Inflammatory macrophage (primary cell): ENCODE data around the gene FILIP1.

Experiments
- DNase-seq, 2 donors: peaks; one replicate each; pipeline ENCODE4 v3.0.0-alpha.2; 2020 to 2022

Gene FILIP1

GRCh38 chr6:75494290-75494689 is 690 bp upstream of the FILIP1 start:
- no peak for DNase-seq

DNA sequence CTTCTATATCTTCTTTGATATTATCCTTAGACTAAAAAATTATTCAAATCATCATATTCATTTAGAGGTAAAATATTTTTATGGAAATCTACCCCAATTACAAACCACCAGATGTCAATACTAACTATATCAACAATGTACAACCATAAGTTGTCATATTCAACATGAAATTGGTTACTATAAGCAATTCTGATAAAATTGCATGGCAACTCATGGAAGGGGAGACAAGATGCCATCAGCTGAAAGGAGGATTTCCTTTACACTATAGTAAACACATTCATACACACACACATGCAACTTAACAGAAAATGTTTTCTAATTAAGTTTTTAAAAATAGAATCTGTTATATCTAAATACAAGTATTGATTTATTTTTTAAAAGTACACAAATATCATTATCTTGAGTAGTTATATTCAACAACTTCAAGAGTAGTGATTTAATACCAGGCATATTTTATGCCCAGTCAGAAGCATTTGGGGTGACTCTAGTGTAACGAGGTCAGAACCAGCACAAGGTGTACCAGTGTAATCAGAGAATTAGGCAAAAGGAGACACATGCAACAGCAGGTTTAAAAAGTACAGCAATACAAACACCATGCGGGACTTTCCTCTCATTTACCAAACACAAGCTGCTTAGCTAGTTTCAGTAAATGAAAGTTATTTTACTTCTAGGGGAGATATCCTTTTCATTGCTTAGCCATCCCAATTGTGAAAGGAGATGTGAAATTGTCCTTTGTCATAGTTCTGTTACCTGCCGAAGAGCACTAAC is 1.0 kb downstream of the FILIP1 start:
- DNase-seq, result no peak

DNA sequence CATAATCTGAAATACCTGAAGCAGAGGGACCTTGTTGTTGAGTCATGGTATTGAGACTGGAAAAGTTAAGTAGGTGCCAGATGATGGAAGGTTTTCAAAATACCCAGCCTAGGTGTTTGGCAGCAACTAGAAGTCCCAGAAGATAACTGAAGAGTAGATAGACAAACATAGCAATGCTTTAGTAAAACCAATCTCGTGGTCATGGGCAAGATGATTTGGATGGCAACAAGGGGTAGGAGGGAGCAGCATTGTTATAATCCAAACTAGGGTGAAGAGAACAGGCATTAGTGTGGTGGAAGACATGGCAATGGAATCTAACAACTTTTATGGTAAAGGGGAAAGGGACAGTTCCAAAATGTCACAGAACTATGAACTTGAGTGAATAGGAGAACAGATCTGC is 2.3 kb downstream of the FILIP1 start:
- no peak for DNase-seq

DNA sequence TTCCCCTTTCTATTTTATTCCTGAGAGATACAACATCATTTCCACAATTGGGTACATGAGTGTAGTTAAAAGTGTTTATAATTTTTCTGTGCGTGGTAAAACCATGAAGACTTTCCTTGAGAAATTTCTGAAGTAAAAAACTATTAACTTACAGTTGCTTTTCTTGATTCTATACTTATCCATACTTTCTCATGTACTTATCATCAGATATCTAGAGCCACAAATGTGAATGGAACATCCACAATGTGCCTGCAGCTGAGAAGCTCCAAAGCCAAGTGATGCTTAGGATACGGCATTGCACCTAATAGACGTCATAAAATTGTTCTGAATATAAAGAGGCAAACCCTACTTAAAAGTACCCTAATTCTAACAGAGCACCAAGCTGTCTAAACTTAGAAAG is 2.9 kb downstream of the FILIP1 start:
- DNase-seq, result no peak

- DNase-seq, result no peak
Observed at GRCh38 chr6:75489025-75489424, 4.6 kb downstream of the FILIP1 start.

- no peak for DNase-seq
Observed at GRCh38 chr6:75488033-75488432, 5.6 kb downstream of the FILIP1 start.

DNA sequence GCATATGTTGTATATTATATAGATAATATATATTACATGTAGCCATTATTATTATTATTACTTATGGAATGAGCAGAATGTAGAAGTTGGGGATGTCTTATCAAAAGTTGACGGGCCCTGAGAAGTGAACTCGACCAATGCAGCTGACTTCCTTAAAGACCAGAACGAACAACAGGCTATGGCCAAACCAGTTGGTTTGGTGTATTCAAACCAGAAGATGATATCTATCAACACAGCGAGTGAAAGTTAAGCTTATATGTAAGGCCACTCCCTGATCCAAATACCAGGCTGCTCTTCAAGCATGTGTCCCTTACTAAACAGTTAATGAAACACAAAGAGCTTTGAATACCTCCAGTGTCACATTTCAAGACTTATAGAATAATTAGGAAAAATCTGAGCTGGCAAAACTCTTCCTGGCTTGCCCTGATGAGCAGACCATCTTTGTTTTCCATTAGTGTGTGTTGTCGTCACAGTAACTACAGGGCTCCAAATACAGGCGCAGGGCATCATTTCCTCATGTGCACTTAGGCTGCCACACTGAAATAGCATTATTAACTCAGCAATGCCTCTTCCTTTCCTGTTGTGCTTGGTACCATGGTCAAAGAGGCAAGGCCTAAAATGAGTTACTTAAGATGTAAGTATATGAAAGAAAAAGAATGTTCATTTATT is 6.6 kb downstream of the FILIP1 start:
- DNase-seq, result no peak

DNA sequence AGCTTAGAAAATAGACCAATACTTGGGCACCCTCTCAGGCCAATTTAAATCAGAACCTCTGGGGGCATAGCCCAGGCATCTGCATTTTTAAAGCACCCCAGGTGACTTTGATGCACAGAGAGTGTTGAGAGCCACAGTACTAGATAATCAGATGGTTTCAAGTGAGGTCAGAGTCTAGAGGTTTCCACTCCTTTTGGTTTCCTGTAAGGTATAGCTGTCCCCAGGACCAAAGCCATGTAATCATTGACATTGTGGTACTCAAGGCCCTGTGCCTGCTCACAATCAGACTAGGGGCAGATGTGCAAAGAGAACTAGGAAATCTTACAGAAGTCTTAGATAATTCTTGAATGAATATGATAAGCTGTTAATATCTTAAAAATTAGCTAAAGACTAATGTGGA is 9.1 kb downstream of the FILIP1 start:
- DNase-seq, result no peak

DNA sequence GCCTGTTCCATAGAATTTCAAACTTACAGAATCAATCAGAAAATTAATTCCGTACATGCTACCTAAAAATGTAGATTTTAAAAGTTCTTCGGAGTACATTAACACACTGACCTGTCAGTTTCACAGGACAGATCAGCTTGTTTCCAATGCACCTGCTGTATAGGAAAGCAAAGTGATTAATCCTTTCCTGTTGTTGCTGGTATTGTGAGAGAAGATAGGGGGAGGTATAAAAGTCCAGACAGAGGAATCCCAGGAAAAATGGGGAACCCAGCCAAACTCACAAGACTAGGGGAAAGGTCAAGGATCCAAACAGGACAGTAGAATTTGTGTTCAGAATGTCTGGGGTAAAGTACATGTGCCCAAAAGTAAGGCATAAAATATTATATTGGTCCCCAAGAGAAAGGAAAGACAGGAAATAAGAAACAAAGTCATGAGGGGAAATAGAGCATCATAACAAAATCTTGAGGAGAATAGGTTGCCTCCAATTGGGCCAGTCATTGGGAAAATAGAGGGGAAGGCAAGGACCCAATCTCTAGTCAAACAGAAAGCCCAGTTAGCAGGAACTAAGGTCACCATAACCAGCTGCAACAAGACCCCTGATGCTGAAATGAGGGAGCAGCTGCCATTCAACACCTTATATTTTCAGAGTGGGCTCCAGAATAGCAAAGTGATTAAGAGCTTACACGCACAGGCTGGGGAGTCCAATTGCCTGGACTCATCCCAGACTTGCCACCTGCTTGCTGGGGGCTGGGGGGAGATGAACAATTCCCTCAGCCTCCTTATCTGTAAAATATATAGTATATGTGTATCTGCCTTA is 10.3 kb downstream of the FILIP1 start:
- no peak for DNase-seq

DNA sequence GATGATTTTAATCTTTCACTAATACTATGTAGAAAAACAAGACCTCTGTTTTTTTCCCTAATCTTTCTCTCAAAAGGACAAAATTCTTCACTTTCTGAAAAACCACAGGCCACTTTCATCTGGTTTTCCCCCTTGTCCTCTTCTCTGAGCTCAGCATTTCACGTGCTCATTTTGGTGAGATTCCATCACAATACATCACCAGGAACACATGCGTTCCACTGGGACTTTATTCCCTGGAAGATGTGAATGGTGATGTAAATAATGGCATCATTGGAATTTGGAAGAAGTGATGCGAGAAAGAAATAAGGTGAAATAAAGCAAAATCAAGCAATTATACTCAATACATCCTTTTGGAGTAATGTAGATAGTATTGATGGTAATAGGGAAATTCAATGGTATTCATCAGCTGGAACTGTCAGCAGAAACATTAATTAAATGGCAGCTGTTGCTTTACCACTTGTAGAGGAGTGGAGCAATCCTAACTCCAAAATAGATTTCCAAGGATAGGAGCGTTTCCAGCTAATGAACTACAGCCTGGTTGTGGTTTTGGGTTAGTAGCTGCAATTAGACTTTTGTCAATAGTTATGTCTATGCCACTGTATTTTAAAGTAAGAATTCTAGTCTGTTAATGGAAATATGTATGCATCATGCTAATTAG is 11.5 kb downstream of the FILIP1 start:
- DNase-seq, result no peak

GRCh38 chr6:75481394-75481793 is 12.2 kb downstream of the FILIP1 start:
- no peak for DNase-seq

- DNase-seq, result no peak
Observed at GRCh38 chr6:75480425-75480824, 13.2 kb downstream of the FILIP1 start.

- no peak for DNase-seq
Observed at GRCh38 chr6:75479712-75480111, 13.9 kb downstream of the FILIP1 start.

DNA sequence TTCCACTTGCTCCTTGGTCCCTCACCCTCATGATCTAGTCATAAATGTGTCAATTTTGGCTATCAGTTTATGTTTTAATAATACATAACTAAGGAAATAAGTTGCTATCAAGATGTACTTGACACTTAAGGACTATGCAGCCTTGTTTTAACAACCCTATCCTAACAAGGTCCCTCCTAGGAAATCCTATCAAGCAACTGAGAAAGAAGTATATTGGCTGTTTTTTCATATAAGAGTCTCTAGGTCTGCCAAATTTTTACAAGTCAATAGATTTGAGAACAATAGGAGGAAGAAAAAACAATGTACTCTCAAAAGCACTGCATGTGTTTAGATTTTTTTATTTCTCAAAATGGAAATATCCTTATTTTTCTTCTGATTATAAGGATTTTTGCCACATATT is 14.7 kb downstream of the FILIP1 start:
- DNase-seq, result no peak

GRCh38 chr6:75472885-75473284 is 20.7 kb downstream of the FILIP1 start:
- DNase-seq, result no peak

DNA sequence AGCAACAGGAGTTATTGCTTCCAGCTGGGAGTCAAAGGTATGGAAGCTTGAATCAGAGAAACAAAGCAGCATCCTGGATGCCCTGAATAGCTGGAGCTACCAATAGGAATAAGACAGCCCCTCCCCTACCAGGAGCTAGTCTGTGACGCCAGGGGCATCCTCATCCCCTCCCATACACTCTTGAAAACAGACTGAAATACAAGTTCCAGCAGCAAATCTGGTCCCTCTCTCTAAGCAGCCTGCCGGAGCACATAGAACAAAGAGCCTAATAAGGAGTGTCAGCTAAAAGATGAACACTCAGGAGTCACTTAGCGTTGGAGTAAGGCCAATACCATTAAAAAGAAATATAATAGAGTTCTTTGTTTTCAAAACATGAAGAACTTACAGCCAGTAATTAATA is 25.6 kb downstream of the FILIP1 start:
- no peak for DNase-seq

DNA sequence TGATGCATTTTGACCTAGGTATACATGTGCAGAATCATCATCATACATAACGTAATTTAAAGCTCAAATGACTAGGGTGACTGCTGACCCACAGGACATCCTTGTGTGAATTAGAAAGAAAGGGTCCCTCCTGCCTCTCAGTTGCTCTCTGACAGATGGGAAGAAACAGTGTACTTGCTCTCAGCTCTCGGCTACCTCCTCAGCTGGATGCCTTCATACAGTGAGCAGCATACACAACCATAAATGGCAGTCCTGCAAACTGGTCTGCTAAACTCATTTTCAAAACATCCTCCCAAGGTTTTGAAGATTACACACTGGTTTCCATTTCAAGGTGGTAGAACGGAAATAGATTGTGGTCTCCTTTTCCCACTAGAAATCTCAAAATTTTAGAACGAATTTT is 26.3 kb downstream of the FILIP1 start:
- no peak for DNase-seq

- no peak for DNase-seq
Observed at GRCh38 chr6:75466636-75467035, 27.0 kb downstream of the FILIP1 start.

DNA sequence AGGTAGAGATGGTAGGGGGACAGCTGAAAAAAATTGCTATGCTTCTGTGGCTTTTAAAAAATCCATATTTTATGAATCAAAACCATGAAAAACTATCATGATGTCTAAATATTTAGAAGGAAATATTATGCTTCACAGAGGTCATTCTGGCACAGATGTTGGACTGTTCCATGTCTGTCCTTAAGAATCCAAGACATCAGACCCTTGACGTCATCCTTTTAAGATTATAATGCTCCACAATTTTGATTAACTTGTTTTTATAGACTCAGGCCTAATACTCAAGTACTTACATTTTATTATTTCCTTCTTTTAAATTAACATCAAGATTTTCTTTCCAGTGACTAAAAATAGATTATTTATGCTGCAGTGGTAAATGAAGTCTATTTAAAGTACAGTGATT is 29.7 kb downstream of the FILIP1 start:
- no peak for DNase-seq

- DNase-seq, result no peak
Observed at GRCh38 chr6:75463061-75463460, 30.5 kb downstream of the FILIP1 start.

GRCh38 chr6:75460681-75461080 is 32.9 kb downstream of the FILIP1 start:
- no peak for DNase-seq

DNA sequence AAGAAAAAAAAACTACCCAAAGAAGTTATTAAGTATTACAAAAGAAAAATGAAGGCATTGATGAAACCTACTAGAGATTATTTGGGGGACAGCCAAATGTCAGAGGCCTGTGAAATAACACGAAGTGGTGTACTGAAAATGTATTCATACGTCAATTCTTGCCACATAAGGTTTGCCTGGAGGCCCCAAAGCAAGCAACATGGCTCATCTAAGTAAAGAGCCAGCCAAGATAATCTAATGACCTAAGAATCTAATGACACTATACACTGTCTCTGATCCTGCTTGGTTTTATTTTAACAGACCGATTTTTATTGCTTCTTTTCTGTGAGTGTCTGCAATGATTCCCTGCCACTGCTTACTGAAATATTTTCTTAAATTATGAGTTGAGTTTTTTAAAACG is 34.7 kb downstream of the FILIP1 start:
- no peak for DNase-seq

DNA sequence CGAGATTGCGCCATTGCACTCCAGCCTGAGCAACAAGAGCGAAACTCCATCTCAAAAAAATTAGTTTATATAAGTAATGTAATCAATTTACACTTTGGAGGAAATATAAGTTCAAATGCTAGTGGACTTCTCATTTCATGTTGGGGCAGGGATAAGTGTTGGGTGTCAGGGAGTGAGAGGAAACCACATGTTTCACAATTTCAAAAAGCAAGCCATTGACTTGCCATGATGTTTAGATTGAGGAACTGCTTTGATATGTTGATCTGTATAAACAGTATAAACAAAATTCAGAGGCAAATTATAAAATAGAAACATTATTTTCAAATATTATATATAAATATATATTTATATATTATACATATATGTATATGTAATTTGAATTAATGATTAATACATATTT is 42.7 kb downstream of the FILIP1 start:
- DNase-seq, result peak in 1 of 2 donors; percentile 55
